Common myeloid progenitor, CD34-positive (primary cell): ENCODE results near the gene AR.

Experiments
- CTCF ChIA-PET: fragments of 350-600 bp; sonication (Branson Sonifier 250); formaldehyde crosslinking; loops from one replicate; lab custom pipeline; 2021; ENCODE audit warnings: antibody characterized with exemption; lab: Charles Lee
- POLR2A ChIA-PET: fragments of 350-600 bp; sonication (Branson Sonifier 250); formaldehyde crosslinking; loops from one replicate; lab custom pipeline; 2021; ENCODE audit warnings: antibody characterized with exemption; lab: Charles Lee
- DNase-seq, 3 donors: peaks; one replicate each; pipeline versions ENCODE4 v3.0.0 to v3.0.0-alpha.2; 2013
- H3K27ac ChIP-seq, 2 experiments: 1 replicate in 1 of 2; 2 replicates in 1 of 2; pipeline ENCODE4 v1.7.0; 2013; ENCODE audit warnings: inconsistent platforms in 2 of 2, low read length in 2 of 2, mild to moderate bottlenecking in 2 of 2, low read depth in 1 of 2, moderate library complexity in 1 of 2; ENCODE audit not compliant: severe bottlenecking in 2 of 2, insufficient read depth in 1 of 2, poor library complexity in 1 of 2
- H3K27me3 ChIP-seq, 5 experiments: replicated peaks in 2 of 5; 1 replicate in 3 of 5; 2 replicates in 2 of 5; pipeline versions ENCODE4 v1.6.1 to v1.7.0; 2013; ENCODE audit warnings: low read length in 4 of 5, mild to moderate bottlenecking in 2 of 5, moderate library complexity in 2 of 5, inconsistent platforms in 1 of 5; ENCODE audit not compliant: insufficient read depth in 5 of 5, control insufficient read depth in 4 of 5
- H3K36me3 ChIP-seq, 4 experiments: 1 replicate in 2 of 4; 2 replicates in 2 of 4; pipeline versions ENCODE4 v1.6.1 to v1.7.0; 2013; ENCODE audit warnings: low read length in 3 of 4, control low read depth in 1 of 4, mild to moderate bottlenecking in 1 of 4; ENCODE audit not compliant: control insufficient read depth in 4 of 4, insufficient read depth in 4 of 4
- H3K4me1 ChIP-seq, 4 experiments: 1 replicate in 3 of 4; 2 replicates in 1 of 4; pipeline versions ENCODE4 v1.6.1 to v1.7.1; 2013; ENCODE audit warnings: low read length in 3 of 4, mild to moderate bottlenecking in 3 of 4, control low read depth in 1 of 4, inconsistent platforms in 1 of 4, moderate library complexity in 1 of 4; ENCODE audit not compliant: control insufficient read depth in 4 of 4, insufficient read depth in 4 of 4; ENCODE audit errors: control extremely low read depth in 1 of 4
- H3K4me3 ChIP-seq, 7 experiments: 1 replicate in 4 of 7; 2 replicates in 3 of 7; pipeline versions ENCODE4 v1.5.1 to v1.7.0; 2013; ENCODE audit warnings: mild to moderate bottlenecking in 7 of 7, low read length in 6 of 7, moderate library complexity in 6 of 7, inconsistent platforms in 2 of 7, low read depth in 2 of 7, control low read depth in 1 of 7; ENCODE audit not compliant: insufficient read depth in 4 of 7, control insufficient read depth in 1 of 7; ENCODE audit errors: extremely low read depth in 1 of 7
- H3K9me3 ChIP-seq, 5 experiments: 1 replicate in 4 of 5; 2 replicates in 1 of 5; pipeline versions ENCODE4 v1.6.1 to v1.7.1; 2013; ENCODE audit warnings: low read length in 4 of 5, mild to moderate bottlenecking in 2 of 5, inconsistent platforms in 1 of 5, low read depth in 1 of 5, moderate library complexity in 1 of 5; ENCODE audit not compliant: control insufficient read depth in 4 of 5, insufficient read depth in 2 of 5; ENCODE audit errors: control extremely low read depth in 1 of 5
- WGBS: methylation state at CpG from one replicate; pipeline ENCODE4 v1.1.5; 2013; ENCODE audit not compliant: insufficient coverage; 5-methylcytosine and 5-hydroxymethylcytosine counted together

The AR gene

DNA sequence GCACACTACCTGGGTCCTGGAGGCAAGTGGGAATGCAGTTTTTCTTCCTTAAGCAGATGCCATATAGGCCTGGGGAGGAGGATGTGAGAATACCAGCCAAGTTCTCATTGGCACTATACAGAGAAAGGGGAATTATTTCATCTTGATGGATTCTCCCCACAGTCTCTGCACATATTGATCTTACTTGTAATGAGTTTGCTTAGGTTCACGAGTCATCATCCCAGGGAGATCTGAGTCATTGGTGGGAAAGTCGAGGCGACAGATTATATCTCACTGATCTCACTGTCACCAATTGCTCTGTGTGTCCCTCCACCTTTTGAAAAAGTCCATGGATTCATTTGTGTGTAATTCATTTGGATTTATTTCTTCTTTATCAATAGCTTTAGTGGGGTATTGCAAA lies 156.8 kb downstream of the AR start:
- H3K27ac ChIP-seq, result no peak overlapping the region
- no peaks in the 10 kb centered on the region for H3K27me3 ChIP-seq
- no CpG with 5 or more reads among the region's 3 CpGs for WGBS
- no peak for DNase-seq
- H3K4me1 ChIP-seq, result peaks cover 0 to 4% (median 2%) of the 10 kb centered on the region in 4 experiments
- H3K4me3 ChIP-seq, result no peak overlapping the region
- no peaks in the 10 kb centered on the region for H3K9me3 ChIP-seq
- POLR2A ChIA-PET, result no interaction called here
- CTCF ChIA-PET, result no interaction called here
- H3K36me3 ChIP-seq, result no peaks in the 10 kb centered on the region

GRCh38 chrX:67714004-67714403 lies 170.2 kb downstream of the AR start:
- ChIA-PET CTCF (no interaction called here), POLR2A (no interaction called here)
- Histone ChIP-seq H3K27ac (no peak overlapping the region), H3K27me3 (no peaks in the 10 kb centered on the region), H3K4me3 (no peak overlapping the region), H3K36me3 (no peaks in the 10 kb centered on the region), H3K9me3 (peaks cover 0 to 2% (median 0%) of the 10 kb centered on the region in 5 experiments), H3K4me1 (peaks cover 0 to 3% (median 0%) of the 10 kb centered on the region in 4 experiments)
- no peak for DNase-seq
- WGBS, result no CpG with 5 or more reads among the region's 1 CpG

DNA sequence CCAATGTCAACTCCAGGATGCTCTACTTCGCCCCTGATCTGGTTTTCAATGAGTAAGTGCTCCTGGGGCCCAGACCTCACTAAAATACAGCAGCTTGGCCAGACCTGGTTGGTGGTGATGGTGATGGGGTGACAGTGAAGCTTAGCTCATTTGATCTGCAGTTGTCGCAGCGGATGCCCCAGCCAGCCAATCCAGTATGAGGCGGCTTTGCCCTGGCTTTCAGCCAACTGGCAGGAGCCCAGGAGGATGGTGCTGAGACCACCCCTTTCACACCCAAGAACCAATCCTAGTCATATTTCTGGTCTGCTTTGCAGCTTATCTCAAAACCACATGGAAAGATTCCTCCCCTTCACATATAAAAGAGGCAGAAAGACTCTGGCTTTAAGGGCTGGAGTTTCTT lies 173.8 kb downstream of the AR start:
- ChIA-PET CTCF (no interaction called here), POLR2A (no interaction called here)
- no peaks in the 10 kb centered on the region for H3K27me3 ChIP-seq
- H3K36me3 ChIP-seq, result no peaks in the 10 kb centered on the region
- no peak overlapping the region for H3K4me3 ChIP-seq
- H3K27ac ChIP-seq, result no peak overlapping the region
- peaks cover 0 to 21% (median 5%) of the 10 kb centered on the region in 4 experiments for H3K4me1 ChIP-seq
- DNase-seq, result no peak
- H3K9me3 ChIP-seq, result no peaks in the 10 kb centered on the region
- 93% methylated on average over 4 of the region's 4 CpGs for WGBS

DNA sequence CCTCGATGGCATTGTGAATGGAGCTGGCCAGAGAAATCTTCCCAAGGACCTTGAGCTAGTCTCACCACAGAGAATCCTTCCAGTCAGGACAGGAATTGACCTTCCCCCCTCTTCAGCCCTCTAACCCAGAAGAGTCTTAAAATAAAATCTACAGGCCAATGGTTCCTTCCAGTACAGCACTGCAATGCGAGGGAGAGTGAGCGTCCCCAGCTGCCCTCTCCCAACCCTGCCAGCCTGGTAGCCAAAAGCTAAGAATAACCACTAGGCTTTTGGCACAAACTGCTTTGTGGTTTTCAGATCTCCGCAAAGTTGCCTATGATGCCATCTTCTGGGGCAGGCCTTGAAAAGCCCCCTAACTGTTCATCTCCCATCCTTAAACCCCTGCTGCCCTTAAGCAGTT lies 175.1 kb downstream of the AR start:
- no peaks in the 10 kb centered on the region for H3K36me3 ChIP-seq
- H3K27ac ChIP-seq, result no peak overlapping the region
- CTCF ChIA-PET, result no interaction called here
- H3K4me3 ChIP-seq, result no peak overlapping the region
- no peaks in the 10 kb centered on the region for H3K27me3 ChIP-seq
- WGBS, result 71% methylated on average over 2 of the region's 4 CpGs
- H3K4me1 ChIP-seq, result peaks cover 0 to 24% (median 8%) of the 10 kb centered on the region in 4 experiments
- no peaks in the 10 kb centered on the region for H3K9me3 ChIP-seq
- POLR2A ChIA-PET, result no interaction called here
- peak in 2 of 3 donors; percentile 9 to 24 for DNase-seq

DNA sequence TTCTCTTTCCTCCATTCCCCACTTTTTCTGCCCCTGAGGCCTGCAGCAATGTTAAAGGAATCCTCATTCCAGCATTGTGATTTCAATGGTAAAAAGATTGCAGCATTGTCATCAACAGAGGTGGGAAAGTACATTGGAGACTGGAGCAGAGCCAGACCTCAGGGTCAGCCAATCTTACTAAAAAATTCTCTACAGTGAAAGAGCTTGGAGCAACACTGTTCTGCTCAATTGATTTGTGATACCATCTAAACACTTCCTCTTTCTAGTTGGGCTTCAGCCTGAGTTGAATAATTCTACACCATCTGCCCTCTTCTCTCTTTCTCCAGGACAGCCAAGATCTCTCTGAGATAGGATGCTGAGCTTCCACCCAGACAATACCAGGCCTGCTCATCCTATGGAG lies 176.5 kb downstream of the AR start:
- peak; percentile 9 to 49 (median 48) for DNase-seq
- H3K36me3 ChIP-seq, result no peaks in the 10 kb centered on the region
- H3K9me3 ChIP-seq, result no peaks in the 10 kb centered on the region
- H3K27me3 ChIP-seq, result no peaks in the 10 kb centered on the region
- ChIA-PET CTCF (no interaction called here), POLR2A (no interaction called here)
- H3K27ac ChIP-seq, result no peak overlapping the region
- H3K4me3 ChIP-seq, result no peak overlapping the region
- H3K4me1 ChIP-seq, result peaks cover 0 to 24% (median 9%) of the 10 kb centered on the region in 4 experiments

- H3K4me3 ChIP-seq, result no peak overlapping the region
- ChIA-PET CTCF (interaction anchor here (0.9 kb wide), 1 partner anchor 80 kb away, joined by 4 read pairs; no protein-coding TSS in a partner anchor), POLR2A (interaction anchor here (0.6 kb wide), 1 partner anchor 32 kb away, joined by 4 read pairs; no protein-coding TSS in a partner anchor)
- H3K36me3 ChIP-seq, result no peaks in the 10 kb centered on the region
- no peaks in the 10 kb centered on the region for H3K27me3 ChIP-seq
- no peak overlapping the region for H3K27ac ChIP-seq
- peaks cover 0 to 27% (median 12%) of the 10 kb centered on the region in 4 experiments for H3K4me1 ChIP-seq
- no peak for DNase-seq
- WGBS, result 45% methylated on average over 1 of the region's 1 CpG
- no peaks in the 10 kb centered on the region for H3K9me3 ChIP-seq
Observed at GRCh38 chrX:67721321-67721720, 177.5 kb downstream of the AR start.

DNA sequence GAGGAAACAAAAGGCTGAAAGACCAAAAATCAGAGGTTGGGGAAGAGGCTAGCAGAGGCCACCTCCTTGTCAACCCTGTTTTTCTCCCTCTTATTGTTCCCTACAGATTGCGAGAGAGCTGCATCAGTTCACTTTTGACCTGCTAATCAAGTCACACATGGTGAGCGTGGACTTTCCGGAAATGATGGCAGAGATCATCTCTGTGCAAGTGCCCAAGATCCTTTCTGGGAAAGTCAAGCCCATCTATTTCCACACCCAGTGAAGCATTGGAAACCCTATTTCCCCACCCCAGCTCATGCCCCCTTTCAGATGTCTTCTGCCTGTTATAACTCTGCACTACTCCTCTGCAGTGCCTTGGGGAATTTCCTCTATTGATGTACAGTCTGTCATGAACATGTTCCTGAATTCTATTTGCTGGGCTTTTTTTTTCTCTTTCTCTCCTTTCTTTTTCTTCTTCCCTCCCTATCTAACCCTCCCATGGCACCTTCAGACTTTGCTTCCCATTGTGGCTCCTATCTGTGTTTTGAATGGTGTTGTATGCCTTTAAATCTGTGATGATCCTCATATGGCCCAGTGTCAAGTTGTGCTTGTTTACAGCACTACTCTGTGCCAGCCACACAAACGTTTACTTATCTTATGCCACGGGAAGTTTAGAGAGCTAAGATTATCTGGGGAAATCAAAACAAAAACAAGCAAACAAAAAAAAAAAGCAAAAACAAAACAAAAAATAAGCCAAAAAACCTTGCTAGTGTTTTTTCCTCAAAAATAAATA lies 179.9 kb downstream of the AR start:
- ChIA-PET POLR2A (interaction anchor here (0.6 kb wide), 1 partner anchor 341 kb away, joined by 3 read pairs; no protein-coding TSS in a partner anchor), CTCF (interaction anchor here (0.6 kb wide), 1 partner anchor 337 kb away, joined by 3 read pairs; no protein-coding TSS in a partner anchor)
- Histone ChIP-seq H3K36me3 (no peaks in the 10 kb centered on the region), H3K4me3 (no peak overlapping the region), H3K4me1 (peaks cover 0 to 34% (median 12%) of the 10 kb centered on the region in 4 experiments), H3K9me3 (no peaks in the 10 kb centered on the region), H3K27ac (no peak overlapping the region), H3K27me3 (no peaks in the 10 kb centered on the region)
- no peak for DNase-seq
- WGBS, result 100% methylated on average over 3 of the region's 5 CpGs
